Measurements from ENCODE around the gene ATXN2. TPM values are rescaled to one million over a fixed set of nuclear protein-coding genes. Genes with fewer than 3 reads are reported as not detected.
"Not testable (repeated sequence)": the region's sequence is repeated elsewhere in the genome, so short reads cannot be mapped to it uniquely, and the experiment has no call there.

Gene ATXN2
- total RNA-seq, 2 experiments from 2014 or later = 32.2 to 35.6 TPM

GRCh38 chr12:111404362-111405148, 194.6 kb downstream of the ATXN2 start:
- peaks cover 28% of the 10 kb centered on the region for H3K36me3 Mint-ChIP-seq (ENCODE audit: low read depth)
- H3K4me3 Mint-ChIP-seq = peak overlapping the region; percentile 73
- no peak for TF ChIP-seq CTCF (IDR thresholded peaks at IDR 0.05)
- intact Hi-C loops (cut with micrococcal nuclease) = loop anchor here (2.0 to 5.0 kb wide), 2 partner anchors 26 to 38 kb away; no protein-coding TSS in a partner anchor
- POLR2A ChIA-PET = interaction anchor here (0.6 to 13.4 kb wide), 10 partner anchors 8 to 281 kb away, joined by 3 to 225 read pairs (median 6); partner anchors contain the start of genes ACAD10, BRAP and PHETA1
- CTCF ChIA-PET = interaction anchor here (0.7 to 25.6 kb wide), 3 partner anchors 8 to 33 kb away, joined by 3 to 1222 read pairs (median 91); no protein-coding TSS in a partner anchor
- peak; percentile 27 for ATAC-seq
- no peaks in the 10 kb centered on the region for H3K27me3 Mint-ChIP-seq
- peak overlapping the region; percentile 96 for H3K27ac Mint-ChIP-seq
- peaks cover 5% of the 10 kb centered on the region for H3K9me3 Mint-ChIP-seq
- peak; percentile 92 for DNase-seq
- peaks cover 52% of the 10 kb centered on the region for H3K4me1 Mint-ChIP-seq (ENCODE audit: low read depth)

GRCh38 chr12:111402490-111402824, 196.7 kb downstream of the ATXN2 start:
- H3K4me3 Mint-ChIP-seq, H3K9me3 Mint-ChIP-seq, DNase-seq, H3K27me3 Mint-ChIP-seq, ATAC-seq: not testable (repeated sequence)
- CTCF ChIA-PET = interaction anchor here (25.6 kb wide), 1 partner anchor 35 kb away, joined by 1222 read pairs; no protein-coding TSS in a partner anchor
- Mint-ChIP-seq H3K4me1 (ENCODE audit: low read depth) (peaks cover 49% of the 10 kb centered on the region), H3K36me3 (ENCODE audit: low read depth) (peaks cover 15% of the 10 kb centered on the region), H3K27ac (peak overlapping the region; percentile 96)
- intact Hi-C loops (cut with micrococcal nuclease) = loop anchor here (5.0 kb wide), 1 partner anchor 40 kb away; no protein-coding TSS in a partner anchor
- POLR2A ChIA-PET = interaction anchor here (2.9 to 13.4 kb wide), 3 partner anchors 23 to 43 kb away, joined by 33 to 225 read pairs (median 89); no protein-coding TSS in a partner anchor

Other genes starting within 250 kb of the ATXN2 start
- gene PHETA1, start 230.2 kb downstream of the ATXN2 start, total RNA-seq = 1 to 10 TPM; 1.2 to 1.7 TPM
- 10 to 100 TPM; 48.7 to 52.7 TPM for gene SH2B3, start 193.4 kb downstream of the ATXN2 start, total RNA-seq
- 10 to 100 TPM; 16.3 to 16.9 TPM for gene BRAP, start 86.6 kb upstream of the ATXN2 start, total RNA-seq
- gene ACAD10, start 86.7 kb upstream of the ATXN2 start, total RNA-seq = 10 to 100 TPM; 24.5 to 28.8 TPM
- 1 to 10 TPM; 3.2 to 3.8 TPM for gene ALDH2, start 167.6 kb upstream of the ATXN2 start, total RNA-seq
- gene MAPKAPK5, start 242.9 kb upstream of the ATXN2 start, total RNA-seq = 10 to 100 TPM; 54.3 to 64.2 TPM

All from activated CD8-positive, alpha-beta T cell treated with anti-CD3 and anti-CD28 coated beads for 36 hours (primary cell).